Progenitor cell of endocrine pancreas (in vitro differentiated cells): ENCODE data around the gene WRAP73. TPM values are rescaled to one million over a fixed set of nuclear protein-coding genes. Genes with fewer than 3 reads are reported as not detected.

Experiments
- DNase-seq: peaks from one replicate; pipeline ENCODE4 v3.0.0; 2021; ENCODE audit warnings: low spot score; ENCODE audit not compliant: unreplicated experiment
- H3K27ac Mint-ChIP-seq: 2 replicates; pipeline ENCODE4 v1.8.0; 2021; ENCODE audit warnings: mild to moderate bottlenecking, moderate library complexity, mixed read lengths
- H3K27me3 Mint-ChIP-seq: 2 replicates; pipeline ENCODE4 v1.8.0; 2021; ENCODE audit warnings: mixed read lengths
- H3K36me3 Mint-ChIP-seq: 2 replicates; pipeline ENCODE4 v1.8.0; 2022; ENCODE audit warnings: mixed read lengths; ENCODE audit not compliant: insufficient read depth
- H3K4me1 Mint-ChIP-seq: 2 replicates; pipeline ENCODE4 v1.8.0; 2021; ENCODE audit warnings: low read depth, mixed read lengths
- H3K4me3 Mint-ChIP-seq: 2 replicates; pipeline ENCODE4 v1.8.0; 2021; ENCODE audit warnings: low read depth, mild to moderate bottlenecking, moderate library complexity, mixed read lengths
- H3K9me3 Mint-ChIP-seq: 2 replicates; pipeline ENCODE4 v1.8.0; 2021; ENCODE audit warnings: low read depth, mixed read lengths
- CTCF ChIP-seq: fragments of 200-600 bp; sonication (generic); IDR thresholded peaks from one replicate; pipeline ENCODE4 v1.5.0; 2021; ENCODE audit warnings: antibody characterized with exemption, mild to moderate bottlenecking; ENCODE audit not compliant: unreplicated experiment
- total RNA-seq: library from RNA; stranded (reverse); gene quantifications from 2 replicates; pipeline ENCODE4 v1.2.1, GENCODE V29; 2021

WRAP73 gene
- total RNA-seq, 1 donor from 2014 or later: 28.1 TPM

GRCh38 chr1:3669421-3669821, 19.5 kb upstream of the WRAP73 start:
- TF ChIP-seq CTCF: no peak
- H3K27ac Mint-ChIP-seq: no peak overlapping the region
- no peaks in the 10 kb centered on the region for H3K9me3 Mint-ChIP-seq
- peaks cover 47% of the 10 kb centered on the region for H3K27me3 Mint-ChIP-seq
- H3K4me3 Mint-ChIP-seq: no peak overlapping the region
- no peak for DNase-seq
- no peaks in the 10 kb centered on the region for H3K36me3 Mint-ChIP-seq
- peaks cover 7% of the 10 kb centered on the region for H3K4me1 Mint-ChIP-seq

GRCh38 chr1:3668585-3669300, 18.8 kb upstream of the WRAP73 start:
- TF ChIP-seq CTCF: no peak
- H3K9me3 Mint-ChIP-seq: no peaks in the 10 kb centered on the region
- peak; percentile 50 for DNase-seq
- no peak overlapping the region for H3K4me3 Mint-ChIP-seq
- no peak overlapping the region for H3K27ac Mint-ChIP-seq
- no peaks in the 10 kb centered on the region for H3K36me3 Mint-ChIP-seq
- H3K27me3 Mint-ChIP-seq: peaks cover 47% of the 10 kb centered on the region
- H3K4me1 Mint-ChIP-seq: peaks cover 7% of the 10 kb centered on the region

DNA sequence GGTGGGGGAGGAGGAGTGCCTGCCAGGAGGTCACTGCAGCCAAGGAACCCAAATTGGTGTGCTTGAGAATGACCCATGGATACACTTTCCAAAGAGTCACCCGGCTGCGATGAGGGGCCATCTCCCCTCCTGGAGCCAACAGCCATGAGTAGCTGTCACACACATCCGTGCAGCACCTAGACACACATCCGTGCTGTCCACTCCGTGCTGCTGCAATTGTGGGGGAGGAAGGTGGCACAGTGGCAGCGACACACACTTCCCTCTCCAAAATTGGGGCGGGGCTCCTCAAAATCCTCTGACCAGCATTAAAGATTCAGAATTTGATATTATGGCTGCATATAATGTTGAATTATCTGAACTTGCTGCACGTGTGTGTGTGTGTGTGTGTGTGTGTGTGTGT, 18.2 kb upstream of the WRAP73 start:
- Mint-ChIP-seq H3K27ac (no peak overlapping the region), H3K4me3 (no peak overlapping the region), H3K9me3 (no peaks in the 10 kb centered on the region), H3K36me3 (no peaks in the 10 kb centered on the region), H3K27me3 (peaks cover 44% of the 10 kb centered on the region), H3K4me1 (peaks cover 3% of the 10 kb centered on the region)
- TF ChIP-seq CTCF: no peak
- DNase-seq: no peak

- Mint-ChIP-seq H3K4me3 (no peak overlapping the region), H3K4me1 (peaks cover 3% of the 10 kb centered on the region), H3K9me3 (no peaks in the 10 kb centered on the region), H3K27ac (no peak overlapping the region), H3K36me3 (no peaks in the 10 kb centered on the region), H3K27me3 (peaks cover 35% of the 10 kb centered on the region)
- DNase-seq: no peak
- no peak for TF ChIP-seq CTCF
These were observed 14.9 kb upstream of the WRAP73 start for GRCh38 chr1:3664700-3665375.

GRCh38 chr1:3663999-3664699, 14.2 kb upstream of the WRAP73 start:
- no peak for TF ChIP-seq CTCF
- Mint-ChIP-seq H3K27ac (no peak overlapping the region), H3K36me3 (no peaks in the 10 kb centered on the region), H3K9me3 (no peaks in the 10 kb centered on the region), H3K4me3 (no peak overlapping the region), H3K27me3 (peaks cover 37% of the 10 kb centered on the region), H3K4me1 (peaks cover 3% of the 10 kb centered on the region)
- DNase-seq: no peak
